Activated T-helper 1 cell treated with Interleukin-2 at 50 U/mL for 16 hours (primary cell): Measurements from ENCODE around the gene ANKRD40.
"Not testable (repeated sequence)": the region's sequence is repeated elsewhere in the genome, so short reads cannot be mapped to it uniquely, and the experiment has no call there.

Experiments
- DNase-seq: peaks from one replicate; pipeline ENCODE4 v3.0.0-alpha.2; 2020; ENCODE audit warnings: low read depth

The ANKRD40 gene

DNA sequence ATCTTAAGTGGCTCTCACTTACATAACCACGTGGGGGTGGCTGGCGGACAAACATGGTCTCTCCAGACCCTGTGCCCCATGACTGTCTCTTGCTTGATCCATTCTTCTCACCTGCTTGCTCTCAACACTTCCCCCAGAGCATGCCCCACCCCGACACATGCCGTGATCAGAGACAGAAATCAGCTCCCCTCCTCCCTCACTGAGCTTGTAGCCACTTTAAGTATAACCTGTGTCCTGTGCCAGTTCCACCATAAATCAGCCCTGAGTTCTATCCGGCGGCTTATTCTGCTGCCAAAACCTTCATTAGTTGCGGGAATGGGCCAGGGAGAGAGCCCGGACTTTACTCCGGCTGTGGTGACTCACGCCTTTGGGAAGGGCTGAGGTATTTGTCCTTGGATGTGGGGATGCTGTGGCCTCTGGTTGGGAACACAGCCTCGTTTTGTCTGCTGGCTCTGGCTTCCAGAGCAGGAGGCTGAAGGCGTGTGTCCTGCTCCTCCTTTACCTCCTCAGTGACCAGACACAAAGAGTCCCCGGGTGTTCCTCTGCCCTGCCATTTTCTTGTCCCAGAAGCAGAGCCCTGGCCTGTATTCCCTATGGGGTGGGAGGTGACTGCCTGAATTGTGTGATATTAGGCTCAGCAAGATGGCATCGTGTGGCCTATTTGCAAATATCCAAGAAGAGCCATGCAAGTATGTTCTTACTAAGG is 21.1 kb downstream of the ANKRD40 start:
- DNase-seq, result no peak

DNA sequence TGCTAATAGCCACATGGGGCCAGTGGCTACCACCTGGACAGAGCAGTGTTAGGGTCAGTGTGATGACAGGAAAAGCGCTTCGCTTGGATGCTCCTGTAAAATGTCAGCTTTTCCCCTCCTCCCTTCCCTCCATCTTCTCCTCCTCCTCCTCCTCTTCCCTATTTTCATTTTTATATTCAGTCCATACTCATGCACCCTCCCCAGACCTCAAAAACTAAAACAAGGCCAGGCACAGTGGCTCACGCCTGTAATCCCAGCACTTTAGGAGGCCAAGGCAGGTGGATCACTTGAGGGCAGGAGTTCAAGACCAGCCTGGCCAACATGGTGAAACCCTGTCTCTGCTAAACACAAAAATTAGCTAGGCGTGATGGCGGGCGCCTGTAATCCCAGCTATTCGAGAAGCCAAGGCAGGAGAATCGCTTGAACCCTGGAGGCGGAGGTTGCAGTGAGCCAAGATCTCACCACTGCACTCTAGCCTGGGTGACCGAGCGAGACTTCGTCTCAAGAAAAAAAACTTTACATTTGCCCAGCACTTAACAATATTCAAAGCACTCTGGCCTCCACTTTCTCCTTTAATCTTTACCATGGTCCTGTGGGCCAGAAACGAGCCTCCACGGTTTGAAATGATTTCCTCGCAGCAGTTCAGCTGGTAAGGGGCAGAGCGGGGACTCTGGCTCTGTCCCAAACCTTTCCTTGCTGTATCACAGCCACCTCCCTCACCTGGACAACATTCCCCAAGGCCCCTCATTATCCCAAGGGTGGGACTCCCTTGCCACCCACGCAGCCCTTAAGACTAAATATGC is 21.8 kb downstream of the ANKRD40 start:
- no peak for DNase-seq

DNA sequence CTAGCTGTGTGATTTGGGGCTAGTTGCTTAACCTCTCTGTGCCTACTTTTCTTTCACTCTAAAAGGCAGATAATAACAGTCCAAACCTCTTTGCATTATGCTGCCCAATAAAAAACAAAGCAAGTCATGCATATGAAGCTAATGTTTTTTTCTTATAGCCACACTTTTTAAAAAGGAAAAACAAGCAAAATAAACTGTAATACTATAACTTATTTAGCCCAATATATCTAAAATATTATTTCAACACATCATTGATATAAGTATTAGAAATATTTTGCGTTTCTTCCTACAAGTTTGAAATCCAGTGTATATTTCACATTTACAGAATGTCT is 22.4 kb downstream of the ANKRD40 start:
- DNase-seq, result no peak

DNA sequence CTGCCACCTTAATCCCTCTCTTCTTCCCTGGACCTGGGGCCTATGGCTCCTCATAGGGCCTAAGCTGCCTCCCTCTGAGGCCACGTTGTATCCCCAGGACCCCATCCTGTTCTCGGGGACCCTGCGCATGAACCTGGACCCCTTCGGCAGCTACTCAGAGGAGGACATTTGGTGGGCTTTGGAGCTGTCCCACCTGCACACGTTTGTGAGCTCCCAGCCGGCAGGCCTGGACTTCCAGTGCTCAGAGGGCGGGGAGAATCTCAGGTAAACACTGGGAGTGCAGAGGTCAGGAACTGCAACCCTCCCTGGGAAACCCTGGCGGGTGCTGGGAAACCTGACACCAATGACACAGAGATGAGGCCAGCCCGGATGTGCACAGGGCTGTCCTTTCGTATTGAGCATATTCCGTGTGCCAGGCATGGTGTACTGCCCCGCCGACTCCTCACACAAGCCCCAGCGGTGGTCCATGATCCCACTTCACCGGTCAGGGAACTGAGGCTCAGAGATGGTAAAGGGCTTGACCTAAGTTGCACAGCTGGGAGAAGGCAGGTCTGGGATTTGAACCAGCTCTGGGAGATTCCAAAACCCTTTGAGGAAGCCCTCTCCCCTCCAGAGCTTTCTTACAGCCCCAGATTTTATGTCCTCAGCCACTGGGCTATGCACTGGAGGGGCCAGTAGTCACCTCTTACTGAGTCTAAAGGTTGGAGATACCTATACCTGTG is 22.9 kb downstream of the ANKRD40 start:
- no peak for DNase-seq

DNA sequence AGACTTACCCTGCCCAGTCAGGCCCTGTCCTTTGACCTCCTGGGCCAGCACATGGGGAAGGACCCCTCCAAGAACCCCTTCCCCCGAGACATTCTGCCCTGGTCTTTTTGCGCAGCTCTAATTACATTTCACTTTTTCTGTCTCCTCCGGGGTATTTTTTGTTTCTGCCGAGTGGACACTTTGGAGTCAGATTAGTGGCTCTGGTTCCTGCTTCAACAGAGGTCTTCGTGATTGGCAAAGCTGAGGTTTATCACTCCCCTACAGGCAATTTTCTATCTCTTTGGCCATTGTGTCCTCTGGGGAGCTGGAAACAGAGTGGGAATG is 23.5 kb downstream of the ANKRD40 start:
- no peak for DNase-seq

DNA sequence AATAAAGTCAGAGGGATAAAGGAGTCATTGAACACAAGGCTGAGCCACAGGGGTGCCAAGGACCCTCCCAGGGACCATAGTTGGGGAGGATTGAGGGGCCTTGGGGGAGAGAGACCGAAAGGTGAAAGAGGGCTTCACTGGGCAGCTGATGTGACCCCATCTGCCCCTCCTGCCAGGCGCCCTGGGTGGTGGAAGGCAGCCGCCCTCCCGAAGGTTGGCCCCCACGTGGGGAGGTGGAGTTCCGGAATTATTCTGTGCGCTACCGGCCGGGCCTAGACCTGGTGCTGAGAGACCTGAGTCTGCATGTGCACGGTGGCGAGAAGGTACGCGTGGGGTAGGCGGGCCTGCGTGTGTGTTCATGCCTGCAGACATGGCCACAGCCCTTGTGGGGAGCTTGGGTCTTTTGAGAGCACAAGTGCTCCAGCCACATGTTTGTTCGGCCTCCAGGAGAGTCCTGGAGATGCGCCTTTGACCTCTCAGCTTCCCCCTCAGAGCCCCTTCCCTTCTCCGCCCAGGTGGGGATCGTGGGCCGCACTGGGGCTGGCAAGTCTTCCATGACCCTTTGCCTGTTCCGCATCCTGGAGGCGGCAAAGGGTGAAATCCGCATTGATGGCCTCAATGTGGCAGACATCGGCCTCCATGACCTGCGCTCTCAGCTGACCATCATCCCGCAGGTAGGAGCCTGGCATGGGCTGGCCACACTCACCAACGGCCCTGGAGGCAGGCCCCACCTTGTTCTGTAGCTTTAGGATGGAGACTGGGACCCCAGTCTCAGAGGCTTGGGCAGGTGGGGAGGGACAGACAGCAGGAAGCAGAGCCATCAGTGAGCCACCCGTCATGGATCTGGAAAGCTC is 24.1 kb downstream of the ANKRD40 start:
- no peak for DNase-seq

DNA sequence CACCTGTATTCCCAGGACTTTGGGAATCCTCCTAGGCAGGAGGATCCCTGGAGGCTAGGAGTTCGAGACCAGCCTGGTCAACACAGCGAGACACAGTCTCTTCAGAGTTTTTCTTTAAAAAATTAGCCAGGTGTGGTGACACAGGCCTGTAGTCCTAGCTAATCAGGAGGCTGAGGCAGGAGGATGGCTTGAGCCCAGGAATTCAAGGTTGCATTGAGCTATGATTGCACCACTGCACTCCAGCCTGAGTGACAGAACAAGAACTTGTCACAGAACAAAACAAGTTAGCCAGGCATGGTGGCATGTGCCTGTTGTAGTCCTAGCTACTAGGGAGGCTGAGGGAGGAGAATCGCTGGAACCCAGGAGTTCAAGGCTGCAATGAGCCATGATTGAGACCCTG is 24.8 kb downstream of the ANKRD40 start:
- DNase-seq, result no peak

DNA sequence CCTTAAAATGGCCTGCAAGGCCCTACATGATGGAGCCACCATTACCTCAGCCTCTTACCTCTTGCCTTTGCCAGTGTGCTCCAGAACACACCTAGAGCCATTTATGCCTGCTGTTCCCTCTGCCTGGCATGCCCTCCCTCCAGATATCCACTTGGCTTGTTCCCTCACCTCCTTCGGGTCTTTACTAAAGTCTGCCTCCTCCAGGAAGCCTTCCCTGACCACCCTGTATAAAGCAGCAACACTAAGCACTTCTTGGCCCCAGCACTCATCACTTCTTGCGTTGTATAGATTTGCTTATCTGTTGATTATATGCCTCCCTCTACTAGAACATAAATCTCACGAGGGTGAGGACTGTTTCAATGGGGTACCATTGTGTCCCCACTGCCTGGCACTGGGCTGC is 25.3 kb downstream of the ANKRD40 start:
- DNase-seq, result no peak

DNA sequence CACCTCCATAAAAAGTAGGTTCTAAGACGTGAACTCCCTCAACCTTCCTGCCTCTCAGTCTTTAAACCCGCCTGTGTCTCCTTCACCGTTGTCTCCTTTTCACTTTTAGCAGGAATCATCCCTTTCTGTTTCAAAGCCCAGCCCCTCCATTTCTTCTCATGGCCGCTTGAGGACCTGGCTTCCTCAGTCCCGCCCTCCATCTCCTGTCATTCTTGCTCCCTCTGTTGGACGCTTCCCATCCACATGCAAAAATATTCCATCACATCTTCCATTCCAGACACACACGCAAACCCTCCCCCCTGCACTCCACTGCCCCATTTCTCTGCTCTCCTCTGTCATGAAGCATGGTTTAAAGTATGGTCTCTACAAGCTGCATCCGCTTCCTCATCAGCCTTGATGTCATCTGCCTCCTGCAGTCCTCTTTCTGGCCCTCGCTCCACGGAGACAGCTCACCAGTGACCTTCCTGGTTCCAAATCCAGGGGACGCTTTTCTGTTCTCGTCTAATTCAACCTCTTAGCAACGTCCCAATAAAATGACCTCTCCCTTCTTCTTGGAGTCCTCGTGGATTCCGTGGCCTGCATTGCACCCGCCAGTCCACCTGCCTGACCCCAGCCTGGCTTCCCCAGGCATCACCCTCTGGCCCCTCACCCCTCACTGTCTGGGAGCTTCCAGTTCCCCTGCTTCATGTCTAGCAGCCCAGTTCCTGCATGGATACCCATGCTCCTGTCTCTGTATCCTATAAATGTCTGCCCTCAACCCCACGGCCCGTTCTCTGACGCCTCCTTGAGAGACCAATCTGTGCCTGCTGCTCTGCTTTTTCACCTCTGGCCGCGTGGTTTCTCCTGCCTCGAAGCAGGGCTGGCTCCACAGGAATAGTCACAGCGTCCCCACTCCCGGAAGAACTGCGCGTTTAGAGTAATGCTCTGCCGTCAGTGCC is 26.2 kb downstream of the ANKRD40 start:
- DNase-seq, result no peak

DNA sequence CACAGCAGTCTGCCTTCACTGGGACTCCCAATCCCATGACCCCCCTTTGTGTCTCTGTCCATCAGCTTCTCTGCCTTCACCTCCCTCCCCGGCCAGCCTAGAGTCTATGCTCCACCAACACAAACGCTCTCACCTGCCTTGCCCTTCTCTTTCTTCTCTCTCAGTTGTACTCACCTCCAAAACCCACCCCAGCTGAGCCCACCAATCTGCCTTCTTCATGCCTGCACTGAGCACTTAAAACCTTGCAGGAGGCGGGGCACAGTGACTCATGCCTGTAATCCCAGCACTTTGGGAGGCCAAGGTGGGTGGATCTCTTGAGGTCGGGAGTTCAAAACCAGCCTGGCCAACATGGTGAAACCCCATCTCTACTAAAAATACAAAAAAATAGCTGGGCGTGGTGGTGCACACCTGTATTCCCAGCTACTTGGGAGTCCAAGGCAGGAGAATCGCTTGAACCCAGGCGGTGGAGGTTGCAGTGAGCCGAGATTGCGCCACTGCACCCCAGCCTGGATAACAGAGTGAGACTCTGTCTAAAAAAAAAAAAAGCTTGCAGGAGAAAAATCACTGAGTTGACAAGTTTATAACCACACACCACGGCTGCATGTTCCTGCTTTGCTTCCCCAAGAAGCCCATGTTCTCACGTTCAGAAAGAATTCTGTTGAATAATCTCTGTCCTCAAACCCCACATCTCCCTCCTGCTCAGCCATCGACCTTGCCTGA is 27.0 kb downstream of the ANKRD40 start:
- DNase-seq, result not testable (repeated sequence)

DNA sequence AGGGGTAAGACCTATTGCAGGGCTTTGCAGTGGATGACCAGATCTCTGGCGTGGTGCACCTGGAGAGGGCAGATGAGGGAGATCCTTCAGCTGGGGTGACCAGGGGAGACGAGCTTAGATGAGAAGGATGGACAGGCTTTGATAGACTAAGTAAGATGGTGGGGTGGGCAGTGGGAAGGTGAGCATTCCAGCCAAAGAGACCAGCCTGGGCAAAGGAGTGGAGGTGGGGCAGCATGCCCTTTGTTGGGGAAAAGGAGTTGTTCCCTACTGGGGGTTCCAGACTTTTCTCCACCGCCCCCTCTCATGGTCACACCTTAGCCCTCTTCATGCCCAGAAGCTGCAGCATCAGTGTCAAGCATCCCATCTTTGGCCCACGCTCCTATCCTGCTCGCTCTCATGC is 27.6 kb downstream of the ANKRD40 start:
- DNase-seq, result no peak

DNA sequence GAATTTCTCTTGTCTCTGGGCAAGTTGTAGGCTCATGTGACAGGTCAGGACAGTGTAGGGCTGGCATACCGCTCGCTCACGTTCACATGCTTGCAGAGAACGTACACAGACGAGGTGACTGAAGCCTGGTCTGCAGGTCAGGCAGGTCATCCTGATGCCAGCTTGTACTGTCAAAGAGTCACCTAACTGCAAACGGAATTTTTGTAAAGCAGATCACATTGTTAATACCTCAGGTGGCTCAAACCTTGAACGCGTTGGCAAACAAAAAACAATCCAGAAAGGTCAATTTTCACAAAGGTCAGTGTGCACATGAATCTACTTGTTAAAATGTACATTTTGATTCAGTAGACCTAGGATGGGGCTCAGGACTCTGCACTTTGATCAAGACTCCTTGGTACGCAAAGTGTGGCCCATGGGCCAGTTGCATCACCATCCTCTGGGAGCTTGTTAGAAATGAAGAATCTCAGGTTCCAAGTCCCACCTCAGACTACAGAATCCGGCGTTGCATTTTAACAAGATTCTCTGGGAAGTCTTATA is 28.6 kb downstream of the ANKRD40 start:
- no peak for DNase-seq

DNA sequence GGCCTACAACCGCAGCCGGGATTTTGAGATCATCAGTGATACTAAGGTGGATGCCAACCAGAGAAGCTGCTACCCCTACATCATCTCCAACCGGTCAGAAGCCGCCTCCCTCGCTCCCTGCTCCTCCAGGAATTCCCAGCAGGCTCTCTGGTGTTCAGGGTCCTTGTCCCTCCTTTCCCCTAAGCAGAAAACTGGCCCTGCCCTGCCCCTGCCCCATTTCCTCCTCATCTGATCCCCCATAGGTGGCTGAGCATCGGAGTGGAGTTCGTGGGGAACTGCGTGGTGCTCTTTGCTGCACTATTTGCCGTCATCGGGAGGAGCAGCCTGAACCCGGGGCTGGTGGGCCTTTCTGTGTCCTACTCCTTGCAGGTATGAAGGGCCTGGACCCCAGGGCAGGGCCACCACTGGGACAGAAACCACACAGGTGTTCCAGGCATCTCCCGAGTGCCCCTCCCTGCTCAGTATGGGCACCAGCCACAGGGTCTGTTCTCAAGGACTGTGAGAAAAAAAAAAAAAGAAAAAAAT is 29.8 kb downstream of the ANKRD40 start:
- no peak for DNase-seq

DNA sequence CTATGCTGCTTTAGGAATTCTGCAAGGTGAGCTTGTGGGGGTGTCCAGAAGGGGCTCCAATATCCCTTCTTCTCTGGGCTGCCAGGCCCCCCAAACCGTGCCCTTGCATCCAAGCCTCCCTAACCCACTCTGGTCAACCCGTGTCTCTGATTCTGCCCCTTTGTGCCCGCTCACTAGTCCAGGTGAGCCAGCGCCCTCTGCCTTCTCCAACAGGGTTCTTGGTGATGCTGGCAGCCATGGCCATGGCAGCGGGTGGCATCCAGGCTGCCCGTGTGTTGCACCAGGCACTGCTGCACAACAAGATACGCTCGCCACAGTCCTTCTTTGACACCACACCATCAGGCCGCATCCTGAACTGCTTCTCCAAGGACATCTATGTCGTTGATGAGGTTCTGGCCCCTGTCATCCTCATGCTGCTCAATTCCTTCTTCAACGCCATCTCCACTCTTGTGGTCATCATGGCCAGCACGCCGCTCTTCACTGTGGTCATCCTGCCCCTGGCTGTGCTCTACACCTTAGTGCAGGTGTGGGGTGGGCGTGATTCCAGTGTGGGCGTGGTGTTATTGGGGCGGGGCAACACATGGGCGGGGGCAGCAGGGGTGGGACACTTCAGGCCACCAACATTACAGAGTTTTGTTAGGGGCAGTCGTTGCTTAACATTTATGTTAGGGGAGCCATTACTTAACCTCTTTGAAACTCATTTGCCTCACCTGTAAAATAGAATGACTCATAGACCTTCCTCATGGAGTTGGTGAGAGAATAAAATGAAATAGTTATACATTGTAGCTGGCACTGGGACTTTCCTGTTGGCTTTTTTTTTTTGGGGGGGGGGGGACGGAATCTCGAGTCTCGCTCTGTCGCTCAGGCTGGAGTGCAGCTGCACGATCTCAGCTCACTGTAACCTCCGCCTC is 31.4 kb downstream of the ANKRD40 start:
- no peak for DNase-seq

DNA sequence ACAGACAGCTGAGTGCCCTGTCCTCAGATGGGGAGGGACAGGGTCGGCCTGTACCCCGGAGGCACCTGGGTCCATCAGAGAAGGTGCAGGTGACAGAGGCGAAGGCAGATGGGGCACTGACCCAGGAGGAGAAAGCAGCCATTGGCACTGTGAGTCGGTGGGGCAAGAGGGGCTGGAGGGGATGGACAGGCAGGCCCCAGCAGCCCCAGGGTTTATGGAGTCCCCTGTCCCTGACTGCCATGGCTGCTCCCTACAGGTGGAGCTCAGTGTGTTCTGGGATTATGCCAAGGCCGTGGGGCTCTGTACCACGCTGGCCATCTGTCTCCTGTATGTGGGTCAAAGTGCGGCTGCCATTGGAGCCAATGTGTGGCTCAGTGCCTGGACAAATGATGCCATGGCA is 32.1 kb downstream of the ANKRD40 start:
- DNase-seq, result no peak

DNA sequence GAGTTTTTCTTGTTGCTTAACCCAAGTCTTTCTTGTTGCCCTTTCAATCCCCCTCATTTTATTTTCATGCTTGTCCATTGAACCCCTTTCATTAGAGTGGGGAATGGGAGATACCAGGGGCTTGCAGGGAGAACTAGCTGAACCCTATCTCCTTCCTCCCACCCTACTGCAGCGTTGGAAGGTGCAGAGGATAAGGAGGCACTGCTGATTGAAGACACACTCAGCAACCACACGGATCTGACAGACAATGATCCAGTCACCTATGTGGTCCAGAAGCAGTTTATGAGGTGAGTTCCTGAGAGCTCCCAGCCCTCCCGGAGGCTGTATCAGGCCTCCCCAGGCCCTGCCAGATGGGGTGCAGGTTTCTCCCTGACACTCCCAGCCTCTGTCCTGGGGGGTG is 32.5 kb downstream of the ANKRD40 start:
- no peak for DNase-seq

DNA sequence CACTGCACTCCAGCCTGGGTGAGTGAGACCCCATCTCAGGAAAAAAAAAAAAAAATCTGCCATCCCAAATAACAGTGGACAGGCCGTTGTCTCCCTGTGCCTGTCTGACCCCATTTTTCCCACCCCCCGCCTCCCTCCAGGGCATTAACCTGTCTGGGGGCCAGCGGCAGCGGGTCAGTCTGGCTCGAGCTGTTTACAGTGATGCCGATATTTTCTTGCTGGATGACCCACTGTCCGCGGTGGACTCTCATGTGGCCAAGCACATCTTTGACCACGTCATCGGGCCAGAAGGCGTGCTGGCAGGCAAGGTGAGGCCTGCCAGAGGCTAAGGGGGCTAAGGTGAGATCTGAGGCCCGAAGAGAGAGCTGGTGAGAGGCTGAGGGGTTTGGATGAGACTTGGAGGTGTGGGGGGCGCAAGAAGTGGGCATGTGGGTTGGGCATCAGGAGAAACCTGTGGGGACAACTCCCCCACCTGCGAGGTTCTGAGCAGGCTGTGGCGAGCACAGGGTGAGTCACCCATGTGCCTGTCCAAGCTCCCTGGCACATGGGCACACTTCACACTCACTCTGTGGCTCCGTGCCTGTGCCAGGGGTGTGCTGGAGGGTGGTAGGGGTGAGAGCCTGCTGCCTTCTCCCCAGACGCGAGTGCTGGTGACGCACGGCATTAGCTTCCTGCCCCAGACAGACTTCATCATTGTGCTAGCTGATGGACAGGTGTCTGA is 34.7 kb downstream of the ANKRD40 start:
- DNase-seq, result no peak

DNA sequence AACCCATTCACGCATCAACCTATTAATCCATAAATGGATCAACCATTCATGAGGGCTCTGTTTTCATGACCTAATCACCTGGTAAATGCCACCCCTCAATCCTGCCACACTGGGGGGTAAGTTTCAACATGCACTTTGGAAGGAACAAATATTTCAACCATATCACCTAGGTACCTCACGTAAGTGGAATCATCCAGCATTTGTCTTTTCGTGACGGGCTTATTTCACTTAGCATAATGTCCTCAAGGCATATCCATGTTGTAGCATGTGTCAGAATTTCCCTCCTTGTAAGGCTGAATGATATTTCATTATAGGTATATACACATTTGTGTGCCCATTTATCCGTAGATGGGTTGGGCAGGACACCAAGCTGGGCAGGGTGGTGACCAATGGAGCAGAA is 35.6 kb downstream of the ANKRD40 start:
- DNase-seq, result no peak
